Nephron progenitor cell (in vitro differentiated cells): ENCODE results near the gene ARHGEF11.
"Not testable (repeated sequence)": the region's sequence is repeated elsewhere in the genome, so short reads cannot be mapped to it uniquely, and the experiment has no call there.

Source experiments
- DNase-seq: peaks from one replicate; pipeline ENCODE4 v3.0.0; 2021
- H3K27ac Mint-ChIP-seq: 2 replicates; pipeline ENCODE4 v1.8.0; 2021; ENCODE audit warnings: mild to moderate bottlenecking, moderate library complexity, mixed read lengths
- H3K27me3 Mint-ChIP-seq: 2 replicates; pipeline ENCODE4 v1.8.0; 2021; ENCODE audit warnings: mild to moderate bottlenecking, low read depth, mixed read lengths; ENCODE audit not compliant: poor library complexity
- H3K36me3 Mint-ChIP-seq: 2 replicates; pipeline ENCODE4 v1.8.0; 2021; ENCODE audit warnings: low read depth, mixed read lengths
- H3K4me1 Mint-ChIP-seq: 2 replicates; pipeline ENCODE4 v1.8.0; 2021; ENCODE audit warnings: mixed read lengths
- H3K4me3 Mint-ChIP-seq: 2 replicates; pipeline ENCODE4 v1.8.0; 2021; ENCODE audit warnings: mild to moderate bottlenecking, moderate library complexity, mixed read lengths
- H3K9me3 Mint-ChIP-seq: 2 replicates; pipeline ENCODE4 v1.8.0; 2021; ENCODE audit warnings: mild to moderate bottlenecking, moderate library complexity, mixed read lengths
- TF ChIP-seq, protein P1 (sequence below): fragments of 200-600 bp; sonication (generic); IDR thresholded peaks from 2 replicates; pipeline ENCODE4 v1.5.0; 2021; ENCODE audit warnings: antibody characterized with exemption

Gene ARHGEF11

DNA sequence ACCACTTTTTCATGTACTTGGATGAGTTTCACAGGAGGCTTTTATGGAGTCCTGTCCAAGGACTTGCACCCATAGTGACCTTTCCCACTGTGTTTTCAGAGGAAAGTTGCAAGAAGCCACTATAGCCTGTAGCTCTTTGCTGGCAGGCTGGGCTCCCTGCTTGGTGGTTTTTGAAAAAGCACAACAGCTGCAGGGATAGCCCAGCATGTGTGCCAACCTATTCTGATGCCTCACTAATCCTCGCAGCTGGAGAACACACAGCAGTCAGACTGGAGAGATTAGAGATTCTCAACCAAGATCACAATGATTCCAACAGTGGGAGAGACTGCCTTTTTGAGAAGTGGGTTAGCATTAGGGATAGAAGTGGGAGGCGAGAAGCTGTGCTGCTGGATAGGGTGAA is 24.1 kb upstream of the ARHGEF11 start:
- no peaks in the 10 kb centered on the region for H3K36me3 Mint-ChIP-seq
- H3K4me3 Mint-ChIP-seq: no peak overlapping the region
- H3K27ac Mint-ChIP-seq: no peak overlapping the region
- TF ChIP-seq, protein P1, sequence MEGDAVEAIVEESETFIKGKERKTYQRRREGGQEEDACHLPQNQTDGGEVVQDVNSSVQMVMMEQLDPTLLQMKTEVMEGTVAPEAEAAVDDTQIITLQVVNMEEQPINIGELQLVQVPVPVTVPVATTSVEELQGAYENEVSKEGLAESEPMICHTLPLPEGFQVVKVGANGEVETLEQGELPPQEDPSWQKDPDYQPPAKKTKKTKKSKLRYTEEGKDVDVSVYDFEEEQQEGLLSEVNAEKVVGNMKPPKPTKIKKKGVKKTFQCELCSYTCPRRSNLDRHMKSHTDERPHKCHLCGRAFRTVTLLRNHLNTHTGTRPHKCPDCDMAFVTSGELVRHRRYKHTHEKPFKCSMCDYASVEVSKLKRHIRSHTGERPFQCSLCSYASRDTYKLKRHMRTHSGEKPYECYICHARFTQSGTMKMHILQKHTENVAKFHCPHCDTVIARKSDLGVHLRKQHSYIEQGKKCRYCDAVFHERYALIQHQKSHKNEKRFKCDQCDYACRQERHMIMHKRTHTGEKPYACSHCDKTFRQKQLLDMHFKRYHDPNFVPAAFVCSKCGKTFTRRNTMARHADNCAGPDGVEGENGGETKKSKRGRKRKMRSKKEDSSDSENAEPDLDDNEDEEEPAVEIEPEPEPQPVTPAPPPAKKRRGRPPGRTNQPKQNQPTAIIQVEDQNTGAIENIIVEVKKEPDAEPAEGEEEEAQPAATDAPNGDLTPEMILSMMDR: no peak
- H3K4me1 Mint-ChIP-seq: no peaks in the 10 kb centered on the region
- H3K9me3 Mint-ChIP-seq: peaks cover 4% of the 10 kb centered on the region
- peaks cover 15% of the 10 kb centered on the region for H3K27me3 Mint-ChIP-seq
- DNase-seq: no peak

DNA sequence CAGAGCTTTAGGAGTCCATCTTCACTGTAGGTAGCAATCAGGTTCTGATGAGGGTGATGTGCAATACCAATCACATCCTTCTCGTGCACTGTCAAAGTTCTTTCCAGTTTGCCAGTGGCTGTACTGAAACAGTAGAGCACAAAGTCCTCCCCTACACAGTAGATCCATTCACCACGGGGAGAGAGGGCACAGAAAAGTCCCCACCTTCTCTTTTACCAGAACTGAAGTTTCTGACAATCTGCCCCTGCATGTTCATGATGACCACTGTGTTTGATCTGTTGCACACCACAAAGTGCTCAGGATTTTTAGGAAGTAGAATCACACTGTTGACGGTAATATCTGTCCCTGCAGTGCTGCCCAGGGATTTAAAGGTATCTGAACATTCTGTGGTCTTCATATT is 13.7 kb upstream of the ARHGEF11 start:
- H3K27me3 Mint-ChIP-seq, H3K36me3 Mint-ChIP-seq, H3K27ac Mint-ChIP-seq: not testable (repeated sequence)

DNA sequence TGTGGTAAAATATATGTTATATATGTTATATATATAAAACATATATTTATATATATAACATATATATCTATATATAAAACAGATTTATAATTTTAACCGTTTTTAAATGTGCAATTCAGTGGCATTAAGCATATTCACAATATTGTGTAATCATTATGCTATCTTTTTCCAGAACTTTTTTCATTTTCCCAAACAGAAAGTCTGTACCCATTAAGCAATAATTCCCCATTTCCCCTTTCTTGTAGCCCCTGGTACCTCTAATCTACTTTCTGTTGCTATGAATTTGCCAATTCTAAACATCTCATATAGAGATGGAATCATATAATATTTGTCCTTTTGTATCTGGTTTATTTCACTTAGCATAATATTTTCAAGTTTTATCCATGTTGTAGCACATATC is 10.7 kb upstream of the ARHGEF11 start:
- Mint-ChIP-seq H3K4me3 (no peak overlapping the region), H3K36me3 (no peaks in the 10 kb centered on the region), H3K27ac (no peak overlapping the region), H3K27me3 (peaks cover 3% of the 10 kb centered on the region), H3K9me3 (peaks cover 36% of the 10 kb centered on the region), H3K4me1 (no peaks in the 10 kb centered on the region)
- TF ChIP-seq, protein P1: no peak
- no peak for DNase-seq

More for the DNA sequence above, 13.7 kb upstream of the ARHGEF11 start:
- peaks cover 24% of the 10 kb centered on the region for H3K9me3 Mint-ChIP-seq
- not testable (repeated sequence) for H3K4me3 Mint-ChIP-seq, DNase-seq, H3K4me1 Mint-ChIP-seq

DNA sequence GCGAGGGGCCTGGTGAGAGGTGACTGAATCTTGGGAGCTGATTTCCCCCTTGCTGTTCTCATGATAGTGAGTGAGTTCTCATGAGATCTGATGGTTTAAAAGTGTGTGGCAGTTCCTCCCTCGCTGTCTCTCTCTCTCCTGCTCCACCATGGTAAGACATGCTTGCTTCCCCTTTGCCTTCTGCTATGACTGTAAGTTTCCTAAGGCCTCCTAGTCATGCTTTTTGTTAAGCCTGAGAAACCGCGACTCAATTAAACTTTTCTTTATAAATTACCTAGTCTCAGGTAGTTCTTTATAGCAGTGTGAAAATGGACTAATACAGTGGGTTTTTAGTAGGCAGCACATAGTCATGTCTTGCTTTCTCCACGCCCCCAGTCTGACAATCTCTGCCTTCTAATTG is 10.2 kb upstream of the ARHGEF11 start:
- peaks cover 35% of the 10 kb centered on the region for H3K9me3 Mint-ChIP-seq
- not testable (repeated sequence) for H3K36me3 Mint-ChIP-seq, H3K27ac Mint-ChIP-seq, H3K4me1 Mint-ChIP-seq, H3K27me3 Mint-ChIP-seq, DNase-seq, H3K4me3 Mint-ChIP-seq

DNA sequence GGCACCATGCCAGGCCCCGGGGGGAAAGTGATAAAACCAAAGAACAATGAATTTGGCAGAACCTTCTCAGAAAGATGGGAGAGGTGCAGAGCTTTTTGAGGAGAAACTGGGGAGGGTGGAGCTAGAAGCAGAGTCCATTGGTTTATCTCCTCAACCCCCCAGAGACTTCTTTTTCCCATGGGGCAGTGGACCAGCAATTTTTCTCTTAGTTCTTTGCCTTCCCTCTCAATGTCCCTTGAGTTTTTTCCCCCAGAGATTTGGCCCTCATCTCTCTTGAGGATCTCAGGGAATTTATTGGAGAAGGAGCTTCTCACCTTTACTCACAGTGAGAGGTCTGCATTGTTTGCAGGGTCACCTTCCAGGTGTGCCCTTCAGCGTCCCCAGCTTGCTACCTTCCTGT is 5.3 kb upstream of the ARHGEF11 start:
- H3K27ac Mint-ChIP-seq: no peak overlapping the region
- no peaks in the 10 kb centered on the region for H3K36me3 Mint-ChIP-seq
- H3K4me1 Mint-ChIP-seq: peaks cover 11% of the 10 kb centered on the region
- peaks cover 5% of the 10 kb centered on the region for H3K27me3 Mint-ChIP-seq
- no peak for DNase-seq
- H3K4me3 Mint-ChIP-seq: no peak overlapping the region
- TF ChIP-seq, protein P1: no peak
- peaks cover 27% of the 10 kb centered on the region for H3K9me3 Mint-ChIP-seq

DNA sequence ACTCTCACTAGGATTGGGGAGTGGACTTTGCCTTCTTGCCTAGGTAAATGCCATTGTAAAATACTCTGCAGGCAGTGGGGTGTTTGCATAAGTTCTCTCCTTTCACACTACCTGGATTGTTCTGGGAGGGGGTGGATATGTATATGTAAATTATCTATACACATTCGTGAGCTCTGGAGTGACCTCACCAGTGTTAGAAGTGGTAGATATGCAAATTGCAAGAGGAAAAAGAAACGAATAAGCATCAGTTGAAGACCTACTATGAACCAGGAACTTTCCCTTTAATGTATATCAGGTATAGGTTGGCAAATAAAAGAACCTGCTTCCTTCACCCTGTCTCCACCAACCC is 1.5 kb upstream of the ARHGEF11 start:
- Mint-ChIP-seq H3K27ac (no peak overlapping the region), H3K36me3 (peaks cover 3% of the 10 kb centered on the region), H3K4me1 (peaks cover 43% of the 10 kb centered on the region), H3K27me3 (peaks cover 5% of the 10 kb centered on the region), H3K9me3 (peaks cover 12% of the 10 kb centered on the region), H3K4me3 (peak overlapping the region; percentile 99)
- TF ChIP-seq, protein P1: no peak
- no peak for DNase-seq

DNA sequence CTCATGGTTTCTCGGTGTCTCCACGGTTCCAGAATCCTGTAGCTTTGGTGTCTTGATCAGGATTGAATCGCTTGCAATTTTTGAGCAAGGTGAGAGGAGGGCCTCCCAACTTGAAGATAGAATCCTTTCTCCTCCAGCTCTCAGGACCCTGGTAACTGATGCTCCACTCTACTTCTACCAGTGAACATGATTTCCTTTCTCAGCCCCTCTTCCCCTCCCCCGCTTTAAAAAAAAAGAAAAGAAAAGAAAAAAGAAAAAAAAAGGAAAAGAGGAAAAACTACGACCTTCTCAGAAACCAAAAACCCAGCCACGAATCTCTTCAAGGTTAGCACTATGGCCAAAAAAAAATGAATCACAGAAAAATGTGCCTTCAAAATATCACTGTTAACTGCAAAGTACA is 1.2 kb downstream of the ARHGEF11 start:
- Mint-ChIP-seq H3K36me3 (peaks cover 3% of the 10 kb centered on the region), H3K4me3 (peak overlapping the region; percentile 99), H3K4me1 (peaks cover 58% of the 10 kb centered on the region), H3K9me3 (no peaks in the 10 kb centered on the region), H3K27me3 (peaks cover 3% of the 10 kb centered on the region), H3K27ac (peak overlapping the region; percentile 8)
- no peak for DNase-seq
- TF ChIP-seq, protein P1: no peak
